GM21515 (cell line): Measurements from ENCODE around the gene SCAANT1.
A peak's percentile ranks its signal among the peaks of the same experiment; 100 is the strongest.

Experiments
- ATAC-seq: cut with Tn5 transposase; IDR thresholded peaks from one replicate; pipeline ENCODE4 v1.9.1; 2021; ENCODE audit not compliant: unreplicated experiment

Gene SCAANT1

DNA sequence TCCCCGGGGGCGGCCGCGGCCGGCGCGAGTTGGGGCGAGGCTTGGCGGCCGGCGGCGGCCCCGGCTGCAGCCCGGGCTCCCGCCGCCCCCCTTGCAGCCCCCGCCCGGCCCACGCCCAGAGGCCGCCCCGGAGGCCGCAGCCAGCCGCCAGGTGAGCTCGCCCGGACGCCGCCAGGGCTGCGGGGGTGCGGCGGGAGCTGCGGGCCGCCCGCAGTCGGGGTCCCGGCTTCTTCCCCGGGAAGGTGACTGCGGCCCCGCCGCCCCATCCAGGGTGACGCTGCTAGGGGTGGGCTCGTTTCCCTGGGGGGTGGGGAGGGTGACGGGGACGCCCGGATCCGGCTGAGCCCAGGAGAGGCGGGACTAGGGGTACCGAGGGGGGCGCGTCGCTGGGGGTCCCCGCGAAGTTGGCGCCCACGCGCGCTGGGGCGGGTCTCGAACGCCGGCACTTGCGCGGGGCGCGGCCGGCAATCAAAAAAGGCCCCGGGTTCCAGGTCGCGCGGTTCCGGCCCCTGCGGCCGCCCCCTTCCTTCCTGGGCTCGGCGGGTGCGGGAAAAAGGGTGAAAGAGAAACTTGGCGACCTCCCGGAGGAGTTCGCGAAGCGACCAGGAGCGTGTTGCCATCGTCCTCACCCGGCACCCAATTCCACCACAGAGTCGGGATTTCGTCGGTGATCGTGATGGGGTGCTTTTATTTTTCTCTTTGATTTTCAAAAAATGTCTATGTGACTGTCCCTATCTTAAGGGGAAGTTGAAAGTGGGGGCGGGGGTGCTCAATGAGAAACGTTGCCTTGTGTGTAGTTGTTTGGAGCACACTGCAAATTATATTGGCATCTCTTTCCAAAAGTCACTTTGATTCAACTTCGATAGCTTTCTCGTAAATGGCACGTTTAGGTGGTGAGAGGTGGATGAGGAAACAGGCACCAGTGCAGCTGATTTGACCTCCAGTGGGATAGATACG, 47.9 kb downstream of the SCAANT1 start:
- peak; percentile 38 for ATAC-seq

DNA sequence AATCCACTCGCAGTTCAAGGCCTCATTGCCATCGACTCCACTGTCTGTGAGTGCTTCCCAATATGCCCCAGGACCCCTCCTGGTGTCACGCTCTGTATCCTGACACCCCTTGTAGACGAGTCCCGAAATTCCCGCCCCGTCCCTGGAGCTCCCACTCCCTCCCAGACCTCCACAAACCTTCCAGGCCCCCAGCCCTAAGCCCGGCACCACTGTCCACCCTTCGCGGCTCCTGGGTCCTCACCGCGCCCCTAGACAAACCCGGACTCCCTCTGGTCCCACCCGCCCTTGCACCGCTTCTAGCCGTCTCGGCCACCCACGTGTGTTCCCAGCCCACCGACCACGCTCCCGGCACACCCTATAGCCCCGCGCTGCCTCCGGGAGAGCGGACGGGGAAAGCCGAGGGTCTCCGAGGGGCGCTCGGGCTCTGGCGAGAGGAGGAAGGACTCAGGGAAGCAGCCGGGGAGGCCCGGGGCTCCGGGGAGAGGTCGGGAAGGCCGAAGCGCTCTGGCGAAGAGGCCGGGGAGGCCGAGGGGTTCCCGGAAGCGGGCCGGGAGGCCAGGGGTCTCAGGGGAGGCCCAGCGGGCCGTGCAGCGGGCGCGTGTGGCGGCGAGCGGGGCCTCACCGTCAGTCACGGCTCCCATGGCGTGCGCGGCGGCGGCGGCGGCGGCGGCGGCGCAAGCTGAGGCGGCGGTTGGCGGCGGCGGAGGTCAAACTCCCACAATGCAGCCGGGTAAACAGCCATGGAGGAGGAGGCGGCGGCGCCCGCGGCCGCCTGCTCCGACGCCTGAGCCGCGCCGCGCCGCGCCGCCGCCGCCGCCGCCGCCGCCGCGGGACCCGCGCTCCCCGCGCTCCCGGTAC, 48.8 kb downstream of the SCAANT1 start, which contains the start of the genes ATXN7 and THOC7:
TSS of gene ATXN7 (plus strand) at position 718 of the 858 bp plus-strand sequence. CDS start 48,732 bp downstream, outside the sequence.
TSS of gene THOC7 (minus strand) at position 656 of the 858 bp plus-strand sequence. CDS start at position 641, 15 bp downstream.
- ATAC-seq, result peak; percentile 69

DNA sequence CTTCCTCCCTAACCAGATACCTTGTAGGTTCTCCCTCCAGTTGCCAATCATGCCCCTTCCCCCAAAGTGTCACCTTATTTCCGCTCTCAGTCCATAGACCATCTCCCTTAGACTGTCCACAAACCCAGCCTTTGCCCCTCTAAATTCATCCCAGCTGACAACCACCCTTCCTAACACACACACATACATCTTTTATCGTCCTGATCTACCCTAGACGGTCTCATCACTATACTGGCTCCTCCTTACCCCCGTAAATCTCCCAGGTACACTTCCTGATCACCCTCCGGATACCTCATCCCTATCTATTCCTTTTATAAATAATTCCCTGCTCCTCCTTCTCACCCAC, 49.4 kb downstream of the SCAANT1 start:
- ATAC-seq, result peak; percentile 8
